Measurements from ENCODE around the gene TMX2.

- TF ChIP-seq CTCF (IDR thresholded peaks at IDR 0.05) (no peak), POLR2AphosphoS5 (IDR thresholded peaks at IDR 0.05) (no peak), POLR2A (IDR thresholded peaks at IDR 0.05) (no peak), EP300 (IDR thresholded peaks at IDR 0.05) (no peak)
Observed at GRCh38 chr11:57786436-57786835, 74.0 kb downstream of the TMX2 start.

Measured in gastroesophageal sphincter (tissue), 3 donors.